Activated T-cell treated with anti-CD3 and anti-CD28 coated beads, Interleukin-2, amount 50 U/mL, for 48 hours (primary cell): Measurements from ENCODE around the gene CTNND2.
"Not testable (repeated sequence)": the region's sequence is repeated elsewhere in the genome, so short reads cannot be mapped to it uniquely, and the experiment has no call there.

Experiments used
- DNase-seq, 2 experiments: peaks; one replicate each; pipeline ENCODE4 v3.0.0-alpha.2; 2020

The CTNND2 gene

DNA sequence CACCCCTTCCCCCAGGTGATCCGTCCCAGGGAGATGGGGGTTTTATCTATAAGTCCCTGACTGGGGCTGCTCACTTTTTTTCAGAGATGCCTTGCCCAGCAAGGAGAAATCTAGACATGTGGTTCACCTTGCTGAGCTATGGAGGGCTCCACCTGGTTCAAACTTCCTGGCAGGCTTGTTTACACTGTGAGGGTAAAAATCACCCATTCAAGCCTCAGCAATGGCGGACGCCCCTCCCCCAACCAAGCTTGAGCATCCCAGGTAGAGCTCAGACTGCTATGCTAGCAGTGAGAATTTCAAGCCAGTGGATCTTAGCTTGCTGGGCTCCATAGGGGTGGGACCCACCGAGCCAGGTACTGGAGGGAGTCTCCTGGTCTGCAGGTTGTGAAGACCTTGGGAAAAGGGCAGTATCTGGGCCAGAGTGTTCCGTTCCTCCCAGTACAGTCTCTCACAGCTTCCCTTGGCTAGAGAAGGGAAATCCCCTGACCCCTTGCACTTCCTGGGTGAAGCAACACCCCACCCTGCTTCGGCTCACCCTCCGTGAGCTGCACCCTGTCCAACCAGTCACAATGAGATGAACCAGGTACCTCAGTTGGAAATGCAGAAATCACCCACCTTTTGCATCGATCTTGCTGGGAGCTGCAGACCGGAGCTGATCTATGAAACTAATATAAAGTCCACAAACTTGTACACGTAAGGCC, 231.7 kb downstream of the CTNND2 start:
- DNase-seq: no peak

DNA sequence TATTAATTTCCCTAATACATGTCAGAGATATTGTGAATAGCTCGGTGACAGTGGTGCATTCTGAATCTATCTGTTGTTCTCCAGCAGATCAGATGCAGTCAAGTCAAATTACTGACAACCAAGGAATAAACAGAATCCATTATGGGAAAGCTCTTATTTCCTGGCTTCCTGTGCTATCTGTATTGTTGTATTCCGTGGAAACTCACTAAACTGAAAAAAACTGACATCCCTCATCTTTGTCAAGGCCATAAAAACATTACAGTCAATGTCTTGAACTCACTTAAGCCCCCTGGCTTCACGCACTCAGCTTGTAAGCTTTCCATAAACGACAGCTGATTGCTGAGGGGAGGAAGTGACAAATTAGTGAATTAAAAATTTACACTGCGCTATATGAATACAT, 245.9 kb downstream of the CTNND2 start:
- DNase-seq: no peak

DNA sequence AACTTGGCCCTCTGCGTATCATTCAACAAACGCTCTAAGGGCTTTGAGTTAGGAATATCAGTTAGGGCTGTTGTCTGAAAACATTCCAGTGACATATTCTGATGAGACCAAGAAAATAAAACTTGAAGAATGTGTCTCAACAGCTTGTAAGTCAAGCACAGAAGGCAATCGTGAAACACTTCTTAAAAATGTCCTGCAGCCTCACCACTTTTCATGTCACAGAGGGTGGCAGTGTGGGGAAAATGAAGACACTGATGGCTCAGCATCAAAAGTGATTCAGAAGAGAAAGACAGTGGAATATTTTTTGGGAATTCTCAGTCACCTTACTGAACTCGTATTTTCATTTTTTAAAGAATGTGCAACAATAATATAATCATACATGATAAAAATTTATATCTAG, 247.3 kb downstream of the CTNND2 start:
- DNase-seq: no peak

GRCh38 chr5:11655681-11656080, 248.6 kb downstream of the CTNND2 start:
- no peak for DNase-seq

GRCh38 chr5:11650936-11651335, 253.3 kb downstream of the CTNND2 start:
- no peak for DNase-seq

DNA sequence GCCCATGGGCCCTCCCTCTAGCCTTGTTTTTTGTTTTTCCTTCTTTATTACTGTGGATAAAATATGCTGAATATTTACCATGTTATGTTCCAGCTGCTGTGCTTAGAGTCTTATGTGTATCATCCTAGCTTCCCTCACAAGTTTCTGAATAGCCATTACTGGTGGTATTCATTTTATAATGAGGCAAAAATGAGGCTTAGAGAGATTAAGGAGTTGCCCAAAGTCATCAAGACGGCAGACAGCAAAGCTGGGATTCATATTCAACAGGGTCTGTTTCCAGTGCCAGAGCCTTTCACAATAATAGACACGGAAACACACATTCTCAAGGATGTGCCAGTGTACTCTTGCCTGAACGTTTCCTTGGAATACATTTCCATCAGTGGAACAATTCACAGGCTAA, 258.1 kb downstream of the CTNND2 start:
- DNase-seq: no peak

- no peak for DNase-seq
These were observed 261.8 kb downstream of the CTNND2 start for GRCh38 chr5:11642438-11642837.

DNA sequence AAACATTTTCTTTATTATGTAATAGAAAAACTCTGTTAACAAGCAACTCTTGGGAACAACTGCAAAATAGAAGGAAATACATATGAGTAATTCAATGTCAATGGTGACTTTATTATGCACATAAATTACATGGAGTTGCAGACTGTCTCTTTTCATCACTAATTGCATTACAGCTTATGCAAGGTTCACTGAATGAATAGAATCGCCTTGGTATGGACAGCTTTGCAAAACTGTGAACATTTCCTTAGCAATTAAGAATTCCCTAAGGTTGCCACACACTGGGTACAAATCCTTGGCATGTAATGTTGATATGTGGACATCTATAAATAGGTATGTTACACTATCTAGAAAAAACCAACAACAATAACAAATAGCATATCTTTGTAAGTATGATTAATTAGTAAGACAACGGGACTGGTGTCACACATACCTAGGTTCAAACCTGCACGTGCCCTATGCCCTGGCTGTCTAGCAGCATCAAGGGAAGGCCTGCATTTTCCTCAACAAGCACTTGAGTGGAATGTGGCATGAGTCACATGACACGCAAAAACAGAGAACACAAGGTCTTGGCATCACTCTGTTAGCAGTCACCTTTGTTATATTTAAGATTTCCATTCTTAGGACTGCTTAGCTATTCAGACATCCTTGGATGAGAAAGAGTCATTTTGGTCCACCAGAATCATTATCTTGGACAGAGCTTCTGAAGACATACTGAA, 263.9 kb downstream of the CTNND2 start:
- DNase-seq: no peak

DNA sequence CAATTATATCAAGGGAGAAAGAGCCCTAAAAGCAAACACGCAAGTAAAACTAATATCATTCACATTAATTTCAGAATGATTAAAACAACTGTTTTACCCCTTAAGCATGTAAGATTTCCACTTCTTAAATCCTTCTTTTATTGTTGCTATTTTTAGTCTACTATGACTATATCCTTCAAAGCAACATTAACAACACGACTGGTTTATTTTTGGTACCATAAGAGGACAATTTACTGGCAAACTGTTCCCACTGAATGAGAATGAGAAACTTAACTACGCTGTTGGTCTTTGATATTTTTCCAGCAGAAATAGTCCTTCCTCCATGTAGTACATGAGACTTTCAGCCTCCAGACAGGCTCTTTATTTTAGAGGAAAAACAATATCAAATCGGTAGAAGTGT, 281.5 kb downstream of the CTNND2 start:
- DNase-seq: no peak

GRCh38 chr5:11620172-11620571, 284.1 kb downstream of the CTNND2 start:
- no peak for DNase-seq

DNA sequence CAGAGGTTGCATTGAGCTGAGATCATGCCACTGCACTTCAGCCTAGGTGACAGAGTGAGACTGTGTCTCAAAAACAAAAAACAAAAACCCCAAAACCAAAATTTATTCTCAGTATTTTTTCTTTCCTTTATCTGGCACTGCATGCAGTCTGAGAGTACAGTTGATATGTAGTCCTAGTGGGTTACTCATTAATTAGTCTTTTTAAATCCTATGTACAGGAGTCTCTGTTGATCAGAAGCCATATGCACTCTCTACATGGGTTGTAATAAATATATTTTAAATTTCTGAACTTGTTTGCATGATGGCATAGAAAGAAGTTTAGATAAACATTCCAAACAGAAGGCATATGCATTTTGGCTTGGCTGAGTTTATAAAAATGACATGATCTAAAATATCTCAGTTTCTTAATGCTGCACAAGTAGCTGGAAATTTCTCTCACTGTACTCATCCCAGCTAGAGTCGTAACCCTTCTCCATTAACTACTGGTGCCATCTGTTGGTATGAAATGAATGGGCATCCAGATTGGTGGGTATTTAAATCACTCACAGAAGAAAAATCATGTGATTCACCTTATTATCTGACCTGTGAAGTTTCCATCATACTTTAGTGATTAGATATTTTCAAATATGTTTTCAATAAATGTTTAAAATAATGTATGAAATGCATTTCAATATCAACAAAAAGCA, 284.8 kb downstream of the CTNND2 start:
- DNase-seq: no peak

GRCh38 chr5:11617080-11617479, 287.2 kb downstream of the CTNND2 start:
- DNase-seq: no peak

GRCh38 chr5:11616624-11617023, 287.6 kb downstream of the CTNND2 start:
- not testable (repeated sequence) for DNase-seq

DNA sequence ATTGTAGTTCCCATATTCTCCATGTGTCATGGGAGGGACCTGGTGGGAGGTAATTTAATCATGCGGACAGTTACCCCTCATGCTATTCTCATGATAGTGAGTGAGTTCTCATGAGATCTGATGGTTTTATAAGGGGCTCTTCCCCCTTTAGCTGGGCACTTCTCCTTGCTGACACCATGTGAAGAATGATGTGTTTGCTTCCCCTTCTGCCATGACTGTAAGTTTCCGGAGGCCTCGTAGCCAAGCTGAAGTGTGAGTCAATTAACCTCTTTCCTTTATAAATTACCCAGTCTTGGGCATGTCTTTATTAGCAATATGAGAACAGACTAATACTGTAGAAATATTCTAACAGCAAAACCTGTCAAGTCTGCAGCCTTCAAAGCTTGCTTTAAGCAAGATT, 293.2 kb downstream of the CTNND2 start:
- no peak for DNase-seq

GRCh38 chr5:11609570-11610303, 294.5 kb downstream of the CTNND2 start:
- no peak for DNase-seq

DNA sequence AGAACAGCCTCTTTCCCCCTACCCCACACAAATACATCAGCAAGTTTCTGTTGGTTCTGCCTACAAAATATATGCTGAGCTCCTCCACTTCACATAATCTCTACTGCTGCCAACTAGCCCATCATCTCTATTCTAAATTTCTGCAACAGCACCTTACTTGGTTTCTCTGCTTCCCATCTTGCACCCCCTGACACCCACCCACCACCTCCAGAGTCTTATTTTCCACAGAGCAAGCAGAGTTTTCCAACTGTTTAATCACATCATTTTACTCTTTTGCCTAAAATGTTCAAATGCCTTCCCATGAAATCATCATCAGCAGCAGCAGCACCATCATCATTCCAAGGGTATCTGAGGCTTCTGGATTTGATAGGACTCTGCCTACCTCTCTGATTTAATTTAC, 295.7 kb downstream of the CTNND2 start:
- no peak for DNase-seq

- DNase-seq: no peak
These were observed 296.2 kb downstream of the CTNND2 start for GRCh38 chr5:11607944-11608483.

GRCh38 chr5:11602298-11602697, 301.9 kb downstream of the CTNND2 start:
- DNase-seq: no peak

GRCh38 chr5:11599499-11599898, 304.7 kb downstream of the CTNND2 start:
- no peak for DNase-seq

- DNase-seq: no peak
These were observed 307.6 kb downstream of the CTNND2 start for GRCh38 chr5:11596657-11597071.

GRCh38 chr5:11596185-11596584, 308.1 kb downstream of the CTNND2 start:
- no peak for DNase-seq

DNA sequence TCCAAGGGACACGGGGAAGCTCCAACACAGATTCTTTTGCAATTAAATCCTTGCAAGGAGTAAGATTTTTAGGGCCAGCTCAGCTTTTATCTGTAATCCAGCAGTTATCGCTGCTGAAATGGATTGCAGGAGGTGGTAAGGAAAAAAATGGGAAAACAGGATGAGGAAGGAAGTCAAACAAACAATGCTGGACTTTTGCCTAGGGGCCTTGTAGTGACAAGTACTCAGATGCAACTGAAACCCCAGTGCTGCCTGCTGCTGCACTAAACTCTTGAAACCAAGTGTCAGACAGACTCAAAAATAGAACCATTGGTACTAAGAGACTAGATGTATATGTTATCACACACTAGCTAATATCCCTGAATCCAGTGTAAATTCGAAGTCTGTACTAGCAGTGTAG, 309.2 kb downstream of the CTNND2 start:
- DNase-seq: no peak

DNA sequence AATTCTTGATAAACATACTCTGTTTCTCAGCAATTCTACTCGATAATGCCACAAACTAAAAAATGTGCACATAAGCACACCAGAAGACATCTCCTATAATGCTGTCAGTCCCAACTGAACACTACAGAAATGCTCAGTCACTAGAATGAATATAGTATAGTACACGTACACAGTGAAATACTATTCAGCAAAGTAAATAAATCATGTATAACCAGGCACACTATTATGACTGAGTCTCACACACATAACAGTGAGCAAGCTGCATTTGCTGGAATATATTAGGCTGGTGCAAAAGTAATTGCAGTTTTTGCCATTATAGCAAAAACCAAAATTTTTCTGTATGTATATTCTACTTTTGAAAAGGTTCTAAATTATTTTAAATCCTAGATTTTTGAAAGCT, 310.2 kb downstream of the CTNND2 start:
- DNase-seq: no peak
